NB4 (cell line): ENCODE results near the gene CHRNA7.

Experiments used
- MYC ChIP-seq: IDR thresholded peaks from 2 replicates; pipeline ENCODE4 v1.6.1; 2011; ENCODE audit warnings: low read depth, low read length
- POLR2A ChIP-seq: IDR thresholded peaks from 2 replicates; pipeline ENCODE4 v1.6.1; 2011; ENCODE audit warnings: mild to moderate bottlenecking; ENCODE audit not compliant: insufficient read length; ENCODE audit errors: extremely low read depth
- TF ChIP-seq, protein P1 (sequence below): IDR thresholded peaks from one replicate; pipeline ENCODE4 v1.5.1; 2012; ENCODE audit warnings: low read depth, low read length
- TF ChIP-seq, protein P2 (sequence below): IDR thresholded peaks from 2 replicates; pipeline ENCODE4 v1.6.1; 2011; ENCODE audit warnings: low read depth, low read length

DNA sequence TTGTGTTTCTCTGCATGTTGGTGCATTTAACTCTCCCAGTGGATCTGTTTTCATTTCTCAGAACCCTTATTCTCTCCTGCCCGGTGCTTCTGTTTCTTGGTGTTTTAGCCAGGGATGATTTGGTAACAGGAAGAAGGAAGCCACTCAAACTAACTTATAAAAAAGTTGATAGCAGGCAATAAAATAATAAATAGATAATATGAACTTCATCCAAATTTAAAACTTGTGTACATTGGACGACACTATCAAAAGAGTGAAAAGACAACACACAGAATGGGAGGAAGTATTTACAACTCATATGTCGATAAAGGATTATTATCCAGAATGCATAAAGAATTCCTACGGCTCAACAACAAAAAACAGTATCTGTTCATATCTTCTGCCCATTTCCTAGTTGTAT lies 37.3 kb upstream of the CHRNA7 start:
- TF ChIP-seq, protein P1, sequence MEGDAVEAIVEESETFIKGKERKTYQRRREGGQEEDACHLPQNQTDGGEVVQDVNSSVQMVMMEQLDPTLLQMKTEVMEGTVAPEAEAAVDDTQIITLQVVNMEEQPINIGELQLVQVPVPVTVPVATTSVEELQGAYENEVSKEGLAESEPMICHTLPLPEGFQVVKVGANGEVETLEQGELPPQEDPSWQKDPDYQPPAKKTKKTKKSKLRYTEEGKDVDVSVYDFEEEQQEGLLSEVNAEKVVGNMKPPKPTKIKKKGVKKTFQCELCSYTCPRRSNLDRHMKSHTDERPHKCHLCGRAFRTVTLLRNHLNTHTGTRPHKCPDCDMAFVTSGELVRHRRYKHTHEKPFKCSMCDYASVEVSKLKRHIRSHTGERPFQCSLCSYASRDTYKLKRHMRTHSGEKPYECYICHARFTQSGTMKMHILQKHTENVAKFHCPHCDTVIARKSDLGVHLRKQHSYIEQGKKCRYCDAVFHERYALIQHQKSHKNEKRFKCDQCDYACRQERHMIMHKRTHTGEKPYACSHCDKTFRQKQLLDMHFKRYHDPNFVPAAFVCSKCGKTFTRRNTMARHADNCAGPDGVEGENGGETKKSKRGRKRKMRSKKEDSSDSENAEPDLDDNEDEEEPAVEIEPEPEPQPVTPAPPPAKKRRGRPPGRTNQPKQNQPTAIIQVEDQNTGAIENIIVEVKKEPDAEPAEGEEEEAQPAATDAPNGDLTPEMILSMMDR = no peak
- TF ChIP-seq, protein P2, sequence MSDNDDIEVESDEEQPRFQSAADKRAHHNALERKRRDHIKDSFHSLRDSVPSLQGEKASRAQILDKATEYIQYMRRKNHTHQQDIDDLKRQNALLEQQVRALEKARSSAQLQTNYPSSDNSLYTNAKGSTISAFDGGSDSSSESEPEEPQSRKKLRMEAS = no peak
- TF ChIP-seq POLR2A = no peak
- no peak for TF ChIP-seq MYC
